Left forelimb (tissue), 1 donor: ENCODE results near the gene TNFRSF19.
"Not testable (repeated sequence)": the region's sequence is repeated elsewhere in the genome, so short reads cannot be mapped to it uniquely, and the experiment has no call there.

ENCODE experiments used
- DNase-seq: peaks from one replicate; pipeline ENCODE4 v3.0.0-alpha.2; 2018; ENCODE audit warnings: low spot score

The TNFRSF19 gene

DNA sequence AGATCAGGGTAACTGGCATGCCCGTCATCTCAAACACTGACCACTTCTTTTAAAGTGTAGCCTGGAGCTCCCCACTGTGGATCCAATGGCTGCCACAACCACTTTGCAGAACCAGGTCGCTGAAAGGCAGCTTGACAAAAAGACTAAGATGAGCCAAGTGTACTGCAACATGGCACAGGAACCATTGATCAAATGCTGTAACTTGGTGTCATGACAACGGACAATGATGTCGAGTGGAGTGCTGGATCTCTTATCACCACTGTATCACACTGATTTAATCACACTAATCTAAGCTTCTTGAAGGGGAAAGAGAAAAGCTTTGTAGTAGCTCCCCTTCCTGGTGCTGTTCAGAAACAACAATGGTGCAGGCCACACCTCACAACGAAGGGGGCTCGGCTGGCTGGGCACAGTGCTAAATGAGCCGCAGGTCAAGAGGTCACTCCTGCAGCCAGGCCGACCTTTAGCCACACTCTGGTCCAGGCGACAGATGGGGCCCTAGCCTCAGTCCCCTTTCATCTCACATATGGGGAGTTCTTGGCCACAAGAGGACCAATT, 2.2 kb upstream of the TNFRSF19 start:
- DNase-seq = no peak

DNA sequence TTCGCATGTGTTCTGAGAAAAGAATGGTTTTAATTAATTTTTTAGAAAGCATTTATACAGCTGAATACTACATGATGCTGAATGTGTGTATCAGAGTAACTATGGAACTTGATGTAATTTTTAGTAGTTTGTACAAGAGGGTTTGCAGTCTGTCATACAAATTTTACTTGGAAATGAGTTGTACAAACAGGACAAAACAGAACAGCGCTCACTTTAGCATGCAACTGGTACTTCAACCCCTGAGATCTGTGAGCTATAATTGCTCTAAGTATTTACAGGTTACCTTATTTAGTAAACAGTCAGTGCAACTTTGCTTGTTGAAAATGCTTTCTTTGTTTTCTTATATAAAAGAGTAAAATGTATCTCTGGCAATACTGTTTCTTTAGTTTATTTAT, 706 bp downstream of the TNFRSF19 start:
- DNase-seq = no peak

DNA sequence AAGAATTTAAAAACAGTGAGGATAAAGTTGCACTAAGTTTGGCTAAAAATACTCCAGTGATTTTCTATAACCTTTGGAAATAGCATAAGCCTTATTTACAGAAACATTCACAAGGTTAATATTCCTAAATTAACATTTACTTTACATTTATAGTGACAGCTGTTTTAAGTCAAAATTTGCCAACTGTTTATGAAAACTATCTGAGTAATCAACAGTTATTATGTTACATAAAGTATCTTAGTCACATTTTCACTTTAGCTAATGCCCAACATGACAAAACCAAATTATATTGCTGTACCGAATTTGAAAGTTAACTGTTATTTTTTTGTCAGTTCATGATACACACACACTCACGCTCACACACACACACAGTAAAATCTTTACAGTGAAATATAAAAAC, 1.2 kb downstream of the TNFRSF19 start:
- no peak for DNase-seq

DNA sequence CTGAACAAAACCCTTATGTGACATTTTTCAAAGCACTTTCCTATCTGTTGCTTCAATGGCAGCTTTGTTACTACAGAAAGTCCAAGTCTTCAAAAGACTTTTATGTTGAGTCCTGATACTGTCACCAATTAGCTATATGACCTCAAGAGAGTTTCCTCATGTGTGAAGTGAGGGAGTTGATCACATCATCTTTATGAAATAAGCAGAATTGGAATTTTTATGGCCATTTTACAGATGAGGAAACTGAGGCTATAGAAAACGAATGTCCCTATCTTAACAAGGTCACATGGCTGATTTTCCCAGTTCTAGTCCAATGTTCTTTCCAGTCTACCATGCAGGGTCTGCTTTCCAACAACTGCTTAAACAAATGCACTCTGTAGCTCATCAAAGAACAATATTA, 2.6 kb downstream of the TNFRSF19 start:
- DNase-seq = no peak

DNA sequence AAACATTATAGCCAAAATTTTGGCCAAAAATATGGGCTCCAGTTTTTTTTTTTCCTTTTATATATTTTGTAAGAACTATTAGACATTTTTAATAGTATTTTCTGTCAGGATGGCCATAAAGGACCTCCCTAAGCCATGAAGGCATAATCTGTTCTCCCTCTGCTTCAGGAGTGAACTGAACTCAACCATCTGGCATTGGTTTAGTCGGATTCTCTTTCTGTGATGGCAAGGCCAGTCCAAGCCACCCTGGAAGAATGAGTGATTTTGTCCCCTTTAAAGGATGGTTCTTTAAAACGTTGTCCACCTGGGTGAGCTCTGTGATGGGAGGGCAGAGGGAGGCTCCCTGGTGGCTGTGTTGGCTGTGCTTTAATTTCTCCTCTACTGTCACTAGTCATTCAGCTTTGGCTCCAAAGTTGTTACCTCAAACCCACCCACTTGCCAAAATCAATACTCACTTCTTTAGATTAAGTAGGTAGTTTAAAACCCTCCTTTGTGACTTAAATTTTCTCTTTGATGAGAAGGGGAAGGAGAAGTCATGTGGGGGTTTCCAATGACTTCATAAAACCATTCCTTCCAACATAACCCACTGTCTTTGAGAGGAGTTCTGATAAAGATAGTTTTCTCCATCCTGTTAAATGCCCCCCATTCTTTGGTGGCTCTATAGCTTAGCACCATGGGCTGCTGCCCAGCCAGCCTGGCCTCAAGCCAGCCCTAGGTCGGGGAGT, 4.4 kb downstream of the TNFRSF19 start:
- no peak for DNase-seq

DNA sequence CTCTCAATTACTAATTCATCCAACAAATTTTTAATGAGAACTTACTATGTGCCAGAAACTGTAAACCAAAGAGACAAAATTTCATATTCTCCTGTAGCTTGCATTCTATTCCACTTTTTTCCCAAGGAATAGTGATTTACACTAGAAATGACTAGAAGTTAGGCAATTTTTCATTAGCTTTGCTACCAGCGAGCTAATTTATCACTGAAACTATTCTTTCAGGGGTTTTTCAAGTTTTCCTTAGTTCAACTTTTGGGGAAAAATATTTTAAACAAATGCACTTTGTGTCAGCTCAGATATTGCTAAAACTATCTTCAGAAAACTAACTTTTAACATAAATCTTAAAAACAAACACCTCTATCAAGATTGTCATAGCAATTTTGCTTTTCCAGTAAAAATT, 5.4 kb downstream of the TNFRSF19 start:
- DNase-seq = no peak

DNA sequence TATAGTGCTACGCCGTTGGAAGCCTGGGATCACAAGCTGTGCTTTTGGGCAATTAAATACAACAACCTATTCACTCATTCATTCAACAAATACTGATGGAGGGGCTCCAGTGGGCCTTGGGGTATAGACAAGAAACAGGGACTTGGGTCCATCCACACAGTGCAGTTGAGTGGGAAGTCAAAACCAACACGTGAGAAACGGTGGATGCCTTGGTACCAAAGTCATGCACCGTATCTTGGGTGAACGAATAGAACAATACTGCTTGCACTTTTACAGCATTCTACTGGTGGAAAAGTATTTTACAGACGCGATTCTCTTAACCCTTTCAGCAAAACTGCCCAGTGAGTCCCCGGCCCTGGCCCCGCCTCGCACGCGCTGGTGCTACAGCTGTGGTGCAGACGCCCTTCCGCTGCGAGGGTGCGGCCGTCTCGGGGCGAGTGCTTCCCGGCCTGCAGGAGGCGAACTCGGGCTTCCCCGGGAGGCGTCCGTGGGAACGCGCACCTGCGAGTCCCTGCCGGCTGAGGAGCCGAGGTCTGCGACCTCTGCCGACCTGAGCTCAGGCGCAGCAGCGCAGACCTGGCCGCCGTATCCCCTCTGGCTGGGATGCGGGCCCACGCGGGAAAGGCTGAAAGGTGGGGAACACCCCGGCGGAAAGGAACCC, 8.3 kb downstream of the TNFRSF19 start:
- peak; percentile 82 for DNase-seq

DNA sequence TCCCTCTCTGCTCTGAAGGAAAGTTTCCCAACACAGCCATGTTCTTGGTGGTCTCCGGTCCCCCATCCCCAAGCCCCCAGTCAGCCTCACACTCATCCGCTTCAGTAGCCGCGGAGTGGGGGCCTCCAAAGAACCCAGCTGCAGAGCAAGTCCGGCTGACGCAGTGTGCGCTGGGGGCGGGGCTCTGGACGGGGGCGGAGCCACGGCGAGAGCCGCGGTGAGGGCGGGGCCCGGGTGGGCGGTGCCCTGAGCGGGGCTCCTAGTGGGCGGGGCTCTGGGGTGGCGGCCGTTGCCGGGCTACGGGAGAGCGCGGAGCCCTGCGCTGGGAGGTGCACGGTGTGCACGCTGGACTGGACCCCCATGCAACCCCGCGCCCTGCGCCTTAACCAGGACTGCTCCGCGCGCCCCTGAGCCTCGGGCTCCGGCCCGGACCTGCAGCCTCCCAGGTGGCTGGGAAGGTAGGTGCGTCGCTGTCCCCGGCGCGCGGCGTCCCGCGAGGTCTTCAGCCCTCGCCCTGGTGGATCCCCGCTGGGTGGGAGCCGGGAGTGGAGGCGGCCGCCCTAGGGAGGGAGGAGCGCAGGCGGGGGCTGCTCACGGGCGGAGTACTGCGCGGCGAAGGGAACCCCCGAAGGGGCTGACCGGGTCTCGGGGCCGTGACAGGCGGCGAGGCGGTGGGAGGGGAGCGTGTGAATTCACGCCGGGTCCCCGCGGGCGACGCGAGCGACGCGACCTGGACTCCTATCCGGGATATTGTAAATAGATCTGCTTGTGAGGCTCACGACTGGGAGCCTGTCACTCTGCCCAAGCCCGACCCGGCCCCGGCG, 9.1 kb downstream of the TNFRSF19 start:
- DNase-seq = peak; percentile 96

DNA sequence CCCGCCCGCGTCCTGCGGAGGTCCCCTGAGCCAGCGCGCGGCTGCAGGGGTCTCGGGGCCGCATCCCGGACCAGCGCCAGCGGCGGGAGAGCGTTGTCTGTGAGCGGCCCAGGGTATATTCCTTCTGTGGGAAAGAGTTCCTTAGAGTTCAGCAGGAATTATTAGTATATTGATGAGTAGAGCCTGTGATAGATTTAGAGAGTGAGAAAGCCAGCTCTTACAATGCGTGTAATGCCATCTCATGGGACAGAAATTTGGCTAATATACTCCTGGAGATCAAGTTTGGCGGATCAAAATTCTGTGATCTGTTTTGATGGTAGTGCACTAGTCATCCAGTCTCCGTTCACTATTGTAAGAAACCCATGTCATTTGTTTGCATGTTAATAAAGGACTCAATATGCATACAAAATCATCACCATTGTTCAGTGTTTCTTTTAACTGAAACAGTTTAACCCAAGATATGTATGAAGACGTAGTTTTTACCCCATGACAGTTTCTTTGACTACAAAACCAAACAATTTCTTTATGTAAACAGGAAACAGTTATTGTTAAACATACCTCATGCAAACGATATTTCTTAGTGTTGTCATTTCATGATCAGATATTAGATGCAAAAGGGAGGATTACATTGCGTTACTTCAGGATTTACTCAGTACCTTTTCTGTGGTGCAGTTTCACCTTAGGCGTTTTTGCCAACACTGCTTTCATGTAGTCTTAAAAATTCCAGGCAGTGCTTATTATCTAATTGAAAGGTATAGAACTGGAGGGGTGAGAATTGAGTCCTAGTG, 9.9 kb downstream of the TNFRSF19 start:
- no peak for DNase-seq

DNA sequence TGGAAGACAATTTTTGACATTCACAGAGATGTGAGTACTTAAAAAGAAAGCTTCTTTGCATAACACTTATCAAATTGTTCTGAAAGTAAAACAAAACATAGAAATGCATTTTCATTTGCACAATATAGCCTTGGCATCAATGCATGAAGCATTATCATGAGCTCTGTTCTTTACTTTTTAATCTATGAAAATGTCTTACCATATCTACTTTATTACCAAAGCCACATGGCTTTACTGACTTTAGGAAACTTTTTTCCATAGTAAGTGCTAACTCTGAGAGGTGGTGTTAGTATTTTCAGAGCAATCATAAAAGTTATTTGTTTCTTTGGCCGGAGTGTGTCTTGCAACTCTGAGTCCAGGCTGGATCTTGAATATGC, 10.5 kb downstream of the TNFRSF19 start:
- DNase-seq = no peak

DNA sequence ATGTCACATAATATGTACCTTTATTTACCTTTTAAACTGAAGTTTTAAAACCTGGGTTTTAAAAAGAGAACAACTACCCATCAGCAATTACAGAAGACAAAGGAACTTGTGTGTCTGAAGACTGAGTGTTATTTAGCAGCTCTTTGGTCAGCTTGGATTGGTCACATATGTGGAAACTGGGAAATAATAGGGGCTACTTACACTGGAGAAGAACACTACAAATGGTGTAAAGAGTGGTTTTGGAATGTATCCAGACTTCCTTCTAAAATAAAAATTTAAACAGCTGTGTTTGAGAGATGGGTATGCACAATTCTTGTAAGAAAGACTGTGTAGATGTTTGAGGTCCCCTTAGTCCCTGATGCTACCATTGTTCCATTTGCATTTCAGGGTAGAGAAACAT, 13.3 kb downstream of the TNFRSF19 start:
- DNase-seq = no peak

DNA sequence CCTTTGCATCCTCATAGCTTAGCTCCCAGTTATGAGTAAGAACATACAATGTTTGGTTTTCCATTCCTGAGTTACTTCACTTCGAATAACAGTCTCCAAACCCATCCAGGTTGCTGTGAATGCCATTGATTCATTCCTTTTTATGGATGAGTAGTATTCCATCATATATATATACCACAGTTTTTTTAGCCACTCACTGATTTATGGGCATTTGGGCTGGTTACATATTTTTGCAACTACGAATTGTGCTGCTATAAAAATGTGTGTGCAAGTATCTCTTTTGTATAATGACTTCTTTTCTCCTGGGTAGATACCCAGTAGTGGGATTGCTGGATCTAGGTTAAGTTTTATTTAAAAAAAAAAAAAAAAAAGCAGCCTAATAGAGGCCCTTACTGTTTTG, 14.1 kb downstream of the TNFRSF19 start:
- no peak for DNase-seq

DNA sequence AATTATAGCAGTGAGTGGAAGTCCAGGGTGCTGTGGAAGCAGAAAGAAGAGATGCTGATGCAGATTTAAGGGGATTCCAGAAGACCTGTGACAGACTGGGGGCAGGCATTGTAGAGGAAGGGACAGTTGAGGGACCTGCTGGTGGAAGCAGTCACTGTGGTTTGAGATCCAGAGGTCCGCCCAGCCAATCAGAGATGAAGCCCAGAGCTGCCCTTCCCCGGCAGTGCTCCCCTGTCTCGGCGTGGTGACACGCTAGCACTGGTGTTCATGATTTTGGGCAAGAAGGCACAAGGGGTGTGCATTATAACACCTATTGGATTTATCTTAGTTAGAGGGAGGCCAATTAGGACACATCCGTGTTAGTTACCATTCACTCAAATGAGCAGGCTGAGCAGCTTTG, 16.1 kb downstream of the TNFRSF19 start:
- DNase-seq = no peak

DNA sequence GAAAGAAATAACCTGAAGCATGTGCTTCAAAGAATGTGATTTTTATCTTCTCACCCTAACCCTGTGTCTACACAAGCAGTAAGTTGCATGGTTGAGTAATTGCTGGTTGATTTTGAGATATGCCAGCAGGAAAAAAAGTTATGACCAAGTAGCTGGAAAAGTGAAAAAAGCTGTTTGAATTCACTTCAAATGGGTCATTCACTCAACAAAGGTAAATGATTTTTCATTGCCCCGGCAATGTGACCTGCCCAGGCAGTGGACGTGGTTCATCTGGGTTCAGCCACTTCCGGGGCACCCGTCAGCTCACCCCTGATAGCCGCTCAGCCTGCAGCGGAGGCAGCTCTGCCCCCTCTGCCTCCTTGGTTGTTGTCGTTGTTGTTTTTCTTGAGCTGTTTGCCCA, 18.5 kb downstream of the TNFRSF19 start:
- no peak for DNase-seq

DNA sequence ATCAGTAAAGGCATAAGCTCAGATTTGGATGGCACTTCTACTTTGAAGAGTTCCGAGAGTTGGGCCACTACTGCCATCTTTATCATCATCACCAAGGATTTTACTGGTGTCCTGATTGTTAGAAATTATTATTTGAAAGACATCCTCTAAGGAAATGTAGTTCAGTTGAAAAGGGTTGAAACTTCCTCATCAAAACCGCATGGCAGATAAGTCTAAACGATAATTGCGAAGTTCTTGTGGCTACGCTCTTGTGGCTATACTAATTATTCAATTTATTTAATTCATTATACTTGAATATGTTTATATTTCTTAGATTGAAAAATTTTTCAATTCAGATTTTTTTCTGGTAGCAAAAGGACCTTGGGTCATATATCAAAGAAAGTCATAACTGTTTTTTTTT, 22.4 kb downstream of the TNFRSF19 start:
- no peak for DNase-seq

DNA sequence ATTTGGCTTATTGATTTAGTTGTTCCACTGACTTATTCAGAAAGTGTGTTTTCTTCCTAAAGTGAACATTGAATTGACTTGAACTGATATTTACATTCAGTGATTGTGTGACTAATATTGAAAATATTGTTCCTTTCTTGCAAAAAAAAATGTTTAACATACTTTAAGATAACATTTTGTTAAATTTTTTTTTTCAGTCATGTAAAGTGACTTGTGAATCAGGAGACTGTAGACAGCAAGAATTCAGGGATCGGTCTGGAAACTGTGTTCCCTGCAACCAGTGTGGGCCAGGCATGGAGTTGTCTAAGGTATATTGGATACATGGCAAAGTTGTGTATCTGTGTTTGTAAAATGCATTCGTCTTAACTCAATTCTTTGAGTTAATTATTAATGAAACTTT, 22.9 kb downstream of the TNFRSF19 start:
- DNase-seq = no peak

DNA sequence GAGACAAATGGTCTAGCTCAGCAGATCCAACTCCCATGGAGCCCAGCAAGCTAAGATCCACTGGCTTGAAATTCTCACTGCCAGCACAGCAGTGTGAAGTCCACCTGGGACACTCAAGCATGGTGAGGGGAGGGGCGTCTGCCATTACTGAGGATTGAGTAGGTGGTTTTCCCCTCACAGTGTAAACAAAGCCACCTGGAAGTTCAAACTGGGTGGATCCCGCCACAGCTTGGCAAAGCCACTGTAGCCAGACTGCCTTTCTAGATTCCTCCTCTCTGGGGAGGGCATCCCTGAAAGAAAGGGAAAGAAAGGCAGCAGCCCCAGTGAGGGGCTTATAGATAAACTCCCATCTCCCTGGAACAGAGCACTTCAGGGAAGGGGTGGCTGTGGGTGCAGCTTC, 24.1 kb downstream of the TNFRSF19 start:
- not testable (repeated sequence) for DNase-seq

DNA sequence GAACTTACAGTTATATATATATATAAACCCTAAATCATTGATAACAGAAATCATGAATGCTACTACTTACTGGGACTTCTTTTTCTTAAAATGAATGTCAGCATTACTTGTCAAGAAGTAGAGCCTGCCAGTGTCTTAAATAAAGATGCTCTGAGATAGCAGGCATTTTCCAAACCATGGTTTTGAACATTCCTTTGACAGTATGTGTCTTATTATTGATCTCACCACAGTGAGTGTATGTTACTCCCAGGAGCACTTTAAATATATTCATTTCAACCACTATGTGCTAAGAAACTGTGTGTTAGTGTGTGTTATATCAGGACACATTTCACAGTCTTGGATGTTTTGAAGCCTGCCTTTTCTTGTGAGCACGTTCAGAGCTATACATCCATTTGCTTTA, 28.2 kb downstream of the TNFRSF19 start:
- no peak for DNase-seq

DNA sequence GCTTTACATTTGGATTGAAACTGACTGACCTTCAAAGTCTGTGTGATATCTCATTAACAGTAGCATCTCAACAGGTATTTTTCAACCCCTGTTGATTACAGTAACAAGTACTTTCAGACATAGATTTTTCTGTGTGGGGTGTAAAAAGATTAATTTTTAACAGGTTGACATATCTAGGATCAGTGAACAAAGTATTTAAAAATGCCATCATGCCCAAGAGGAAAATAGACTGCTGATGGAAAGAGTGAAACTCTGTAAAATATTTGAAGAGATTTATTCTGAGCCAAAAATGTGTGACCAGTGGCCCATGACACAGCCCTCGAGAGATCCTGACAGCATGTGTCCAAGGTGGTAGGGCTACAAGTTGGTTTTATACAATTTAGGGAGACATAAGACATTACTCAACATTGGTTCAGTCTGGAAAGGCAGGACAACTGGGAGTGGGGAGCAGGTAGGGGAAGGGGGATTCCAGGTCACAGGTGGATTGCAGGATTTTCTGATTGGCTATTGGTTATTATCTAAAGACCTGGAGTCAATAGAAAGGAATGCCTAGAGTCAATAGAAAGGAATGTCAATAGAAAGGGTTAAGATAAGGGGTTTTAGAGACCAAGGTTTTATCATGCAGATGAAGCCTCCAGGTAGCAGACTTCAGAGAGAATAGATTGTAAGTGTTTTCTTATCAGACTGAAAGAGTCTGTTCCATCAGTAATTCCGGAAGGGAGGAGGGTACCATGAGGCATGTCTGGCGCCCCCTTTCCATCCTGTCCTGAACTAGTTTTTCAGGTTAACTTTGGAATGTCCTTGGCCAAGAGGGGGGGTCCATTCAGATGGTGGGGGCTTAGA, 29.1 kb downstream of the TNFRSF19 start:
- DNase-seq = no peak

DNA sequence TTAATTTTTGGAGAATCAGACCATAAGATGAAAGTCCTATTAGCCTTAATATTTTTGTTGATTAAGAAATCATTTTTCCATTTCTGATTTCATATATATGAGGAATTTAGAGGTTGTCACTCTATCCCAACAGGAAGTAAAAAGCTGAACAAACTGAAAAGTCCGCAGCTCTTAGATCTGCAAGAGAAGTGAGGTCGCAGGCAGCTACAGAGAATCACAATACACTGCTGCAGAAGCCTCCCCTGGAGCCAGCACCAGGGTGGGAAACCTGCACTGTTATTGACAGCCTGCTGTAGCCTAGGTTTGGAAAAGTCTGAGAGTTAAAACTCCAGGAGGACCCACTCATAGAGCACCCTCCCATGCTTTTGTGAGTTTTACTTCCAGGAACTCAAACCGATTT, 29.9 kb downstream of the TNFRSF19 start:
- no peak for DNase-seq

DNA sequence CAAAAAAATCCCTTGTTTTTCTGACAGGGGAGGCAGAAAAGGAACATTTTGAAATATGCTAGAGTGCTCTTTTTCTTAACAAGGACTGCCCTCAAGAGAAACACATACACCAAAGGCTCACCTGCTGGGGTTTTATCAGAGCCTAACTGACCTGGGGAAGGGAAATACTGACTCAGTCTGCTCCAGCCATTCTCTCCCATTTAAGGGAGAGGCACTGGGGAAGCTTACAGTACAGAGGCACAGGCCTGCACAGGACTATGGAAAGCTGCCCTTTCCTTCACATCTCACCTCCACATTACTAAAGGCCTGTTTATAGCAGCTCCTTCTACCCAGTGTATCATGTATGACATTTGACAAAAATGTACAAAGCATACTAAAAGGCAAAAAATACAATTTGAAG, 30.3 kb downstream of the TNFRSF19 start:
- no peak for DNase-seq
